K562 (cell line): ENCODE results near the gene ZC3H12C. TPM values are rescaled to one million over a fixed set of nuclear protein-coding genes. Genes with fewer than 3 reads are reported as not detected.
A peak's percentile ranks its signal among the peaks of the same experiment; 100 is the strongest.

ENCODE experiments used
- ATAC-seq: fragments of 200-7000 bp; cut with Tn5 transposase; 3 replicates; pipeline ENCODE4 v1.9.1; 2020; ENCODE audit warnings: moderate library complexity
- Bru-seq: library from RNA; stranded (reverse); fragments of 400-500 nt; gene quantifications from one replicate; lab custom pipeline; 2021; lab: Mats Ljungman, UMichigan
- BruChase-seq, 2 experiments: library from RNA; stranded (reverse); fragments of 400-500 nt; gene quantifications; one replicate each; lab custom pipeline; 2021; lab: Mats Ljungman, UMichigan
- BruUV-seq: library from RNA; stranded (reverse); fragments of 400-500 nt; replicated peaks from 2 replicates; lab custom pipeline; 2021; lab: Mats Ljungman, UMichigan
- CTCF ChIA-PET: fragments of 300-600 bp; formaldehyde crosslinking; extraction: SDS; loops from one replicate; lab custom pipeline; 2021; ENCODE audit warnings: low intra/inter-chr PET ratio; lab: Yijun Ruan, JAX
- POLR2A ChIA-PET: fragments of 300-600, 350-650 bp; sonication (Branson Sonifier 250); formaldehyde crosslinking; extraction: SDS; loops from one replicate; lab custom pipeline; 2021; ENCODE audit warnings: antibody characterized with exemption, inconsistent platforms; lab: Yijun Ruan, JAX
- DNase-seq, 4 experiments: peaks; one replicate each; pipeline versions ENCODE4 v3.0.0 to v3.0.0-alpha.2; 2011 to 2018; ENCODE audit warnings: low spot score in 3 of 4, mixed read lengths in 3 of 4; ENCODE audit errors: extremely low read depth in 1 of 4
- FAIRE-seq: peaks from 2 replicates; lab custom pipeline; 2011; peaks lifted over from hg19 to GRCh38; lab: Jason Lieb, UNC
- H2AFZ ChIP-seq: 2 replicates; pipeline ENCODE4 v1.6.0; 2011; ENCODE audit warnings: low read depth, low read length, control low read depth, inconsistent platforms
- H3K27ac ChIP-seq: fragments of 200-600 bp; 3 replicates; pipeline ENCODE4 v1.8.0; 2011; ENCODE audit warnings: low read depth, mild to moderate bottlenecking, control low read depth, inconsistent platforms, low read length, moderate library complexity, mixed read lengths; ENCODE audit errors: extremely low read depth
- H3K27me3 ChIP-seq, 2 experiments: fragments of 300-600 bp in 1 of 2; 2 replicates in 1 of 2; 3 replicates in 1 of 2; pipeline versions ENCODE4 v1.6.0 to v1.8.0; 2011; ENCODE audit warnings: inconsistent platforms in 2 of 2, low read length in 2 of 2, mild to moderate bottlenecking in 1 of 2, mixed read lengths in 1 of 2, moderate library complexity in 1 of 2; ENCODE audit not compliant: control insufficient read depth in 2 of 2, insufficient read depth in 2 of 2
- H3K36me3 ChIP-seq: fragments of 300-600 bp; 3 replicates; pipeline ENCODE4 v1.8.0; 2011; ENCODE audit warnings: mild to moderate bottlenecking, low read length, inconsistent platforms; ENCODE audit not compliant: control insufficient read depth, insufficient read depth
- H3K4me1 ChIP-seq, 2 experiments: fragments of 200-600 bp in 1 of 2; replicated peaks in 1 of 2; 2 replicates in 1 of 2; 3 replicates in 1 of 2; pipeline versions ENCODE4 v1.5.1 to v1.8.0; 2011; ENCODE audit warnings: inconsistent platforms in 2 of 2, low read length in 2 of 2, mild to moderate bottlenecking in 1 of 2, mixed read lengths in 1 of 2, moderate library complexity in 1 of 2; ENCODE audit not compliant: control insufficient read depth in 2 of 2, insufficient read depth in 2 of 2
- H3K4me2 ChIP-seq: 2 replicates; pipeline ENCODE4 v1.6.1; 2011; ENCODE audit warnings: low read length, control low read depth, inconsistent platforms, mixed read lengths; ENCODE audit not compliant: insufficient read depth
- H3K4me3 ChIP-seq: fragments of 200-600 bp; sonication (generic), shearing (Covaris generic); 2 replicates; pipeline ENCODE4 v1.5.1; 2016; ENCODE audit warnings: control low read depth, inconsistent platforms
- H3K79me2 ChIP-seq: fragments of 200-600 bp; 3 replicates; pipeline ENCODE4 v1.8.0; 2011; ENCODE audit warnings: low read length, inconsistent platforms; ENCODE audit not compliant: control insufficient read depth, insufficient read depth
- H3K9ac ChIP-seq, 2 experiments: 2 replicates each; pipeline versions ENCODE4 v1.6.0 to v1.6.1; 2011; ENCODE audit warnings: low read depth in 2 of 2, low read length in 2 of 2, control low read depth in 1 of 2, inconsistent platforms in 1 of 2, mild to moderate bottlenecking in 1 of 2, mixed read lengths in 1 of 2; ENCODE audit not compliant: insufficient read depth in 1 of 2
- H3K9me1 ChIP-seq: one replicate; pipeline ENCODE4 v1.6.0; 2011; ENCODE audit warnings: inconsistent platforms, mild to moderate bottlenecking, low read length, moderate library complexity; ENCODE audit not compliant: control insufficient read depth, insufficient read depth
- H3K9me3 ChIP-seq: replicated peaks from 2 replicates; pipeline ENCODE4 v1.5.1; 2011; ENCODE audit warnings: low read depth, low read length, inconsistent platforms; ENCODE audit not compliant: control insufficient read depth, insufficient read depth
- H4K20me1 ChIP-seq: replicated peaks from 2 replicates; pipeline ENCODE4 v1.6.1; 2011; ENCODE audit warnings: low read length, inconsistent platforms, mixed read lengths; ENCODE audit not compliant: control insufficient read depth, insufficient read depth
- ARID2 ChIP-seq: fragments of 450-650 bp; IDR thresholded peaks from 2 replicates; pipeline ENCODE4 v1.6.1; 2017; ENCODE audit warnings: antibody characterized with exemption, mild to moderate bottlenecking
- ATF7 ChIP-seq: fragments of 450-650 bp; IDR thresholded peaks from 2 replicates; pipeline ENCODE4 v1.7.1; 2014; ENCODE audit warnings: mild to moderate bottlenecking, moderate library complexity
- CCNT2 ChIP-seq: IDR thresholded peaks from 2 replicates; pipeline ENCODE4 v1.6.1; 2011; ENCODE audit warnings: borderline replicate concordance, low read depth, mild to moderate bottlenecking, moderate library complexity, mixed read lengths, low read length; ENCODE audit not compliant: insufficient read length; ENCODE audit errors: extremely low read depth
- ELF2 ChIP-seq: fragments of 250-450 bp; sonication (Bioruptor Pico); IDR thresholded peaks from 2 replicates; pipeline ENCODE4 v1.5.0; 2021; ENCODE audit warnings: mild to moderate bottlenecking
- HMGXB4 ChIP-seq: sonication (generic); formaldehyde crosslinking; IDR thresholded peaks from 2 replicates; pipeline ENCODE4 v1.8.1; 2023; ENCODE audit warnings: mild to moderate bottlenecking, missing genetic modification reagents
- KLF10 ChIP-seq: fragments of 250-450 bp; sonication (Bioruptor Pico); IDR thresholded peaks from 2 replicates; pipeline ENCODE4 v1.6.1; 2021; ENCODE audit warnings: matching md5 sums
- NFIX ChIP-seq: fragments of 250-450 bp; sonication (Bioruptor Pico); IDR thresholded peaks from 2 replicates; pipeline ENCODE4 v1.4.0; 2020; ENCODE audit warnings: low read depth, mild to moderate bottlenecking, moderate library complexity
- PHB2 ChIP-seq: fragments of 450-650 bp; IDR thresholded peaks from 2 replicates; pipeline ENCODE4 v1.6.1; 2017; ENCODE audit warnings: low read depth
- TBP ChIP-seq: optimal IDR thresholded peaks from 2 replicates; pipeline ENCODE3; 2011; ENCODE audit warnings: low read depth, low read length, improper control_type of control experiment
- ZBTB1 ChIP-seq: sonication (generic); formaldehyde crosslinking; IDR thresholded peaks from 2 replicates; pipeline ENCODE4 v1.8.1; 2023; ENCODE audit warnings: missing genetic modification reagents, low read depth, mild to moderate bottlenecking, borderline replicate concordance
- ZKSCAN1 ChIP-seq: fragments of 150-350 bp; IDR thresholded peaks from 2 replicates; pipeline ENCODE4 v1.6.1; 2016; ENCODE audit warnings: low read depth, low read length
- ZNF655 ChIP-seq: fragments of 250-450 bp; sonication (Bioruptor Pico); IDR thresholded peaks from 2 replicates; pipeline ENCODE4 v1.5.0; 2021
- WGBS: fragments of 100-300 bp; shearing (Covaris generic); methylation state at CpG from one replicate; pipeline ENCODE4 v1.1.6; 2016; ENCODE audit warnings: low coverage, mixed read lengths; ENCODE audit not compliant: insufficient coverage; ENCODE audit errors: missing lambda C conversion rate; 5-methylcytosine and 5-hydroxymethylcytosine counted together
- in situ Hi-C: fragments of 300-500 bp; cut with MboI; formaldehyde crosslinking; loops from 4 replicates; pipeline ENCODE4 v1.15.0; 2018; ENCODE audit warnings: inconsistent platforms, mixed read lengths
- intact Hi-C: fragments of 100-400 bp; cut with micrococcal nuclease; formaldehyde crosslinking; loops from 2 replicates; pipeline ENCODE4 v1.14.2; 2022
- long read RNA-seq, 3 experiments: library from polyadenylated mRNA in 2 of 3; library from RNA in 1 of 3; unstranded in 2 of 3; stranded (forward) in 1 of 3; transcript quantifications; one replicate each; pipeline ENCODE4 v2.0.0, GENCODE V29; 2019 to 2022
- polyA minus RNA-seq, 3 experiments: library from RNA; depleted of rRNA, polyadenylated mRNA; stranded (reverse); fragments of >200 nt; gene quantifications; 2 replicates each; pipeline ENCODE4 v1.2.3, GENCODE V29; 2011
- polyA plus RNA-seq, 8 experiments: library from polyadenylated mRNA; depleted of rRNA in 4 of 8; stranded (reverse) in 5 of 8; unstranded in 3 of 8; fragments of >200 nt; fragmentation: Nextera tagmentation in 2 of 8; fragmentation: Illumina TruSeq in 1 of 8; extraction: Ambion mirVana in 2 of 8; extraction: Trizol in 1 of 8; gene quantifications; 2 replicates each; pipeline versions ENCODE4 v1.2.1 to v1.2.3, GENCODE V29; 2011 to 2014; ENCODE audit warnings: inconsistent platforms in 1 of 8, missing spikeins in 1 of 8
- total RNA-seq, 7 experiments: library from RNA; depleted of rRNA in 6 of 7; stranded (reverse); fragments of >200 nt in 6 of 7; fragmentation: Illumina TruSeq in 2 of 7; extraction: Trizol in 2 of 7; gene quantifications; 2 replicates each; pipeline versions ENCODE4 v1.2.1 to v1.2.3, GENCODE V29; 2011 to 2021; ENCODE audit warnings: low replicate concordance in 1 of 7

Gene ZC3H12C
- total RNA-seq (2011; cell fraction: chromatin; rRNA removed; ENCODE audit: low replicate concordance), result 7.3 and 12.7 TPM in 2 replicates
- total RNA-seq (2011; cell fraction: nucleolus; rRNA removed), result 2.0 and 2.1 TPM in 2 replicates
- 3.4 and 7.3 TPM in 2 replicates for total RNA-seq (2011; cell fraction: nucleoplasm; rRNA removed)
- total RNA-seq (2014; rRNA removed) (1.8 and 2.0 TPM in 2 replicates), total RNA-seq (2014; rRNA removed; fragmentation: Illumina TruSeq; extraction: Trizol) (3.7 and 4.5 TPM in 2 replicates), total RNA-seq (2015; rRNA removed; fragmentation: Illumina TruSeq; extraction: Trizol) (3.9 and 5.0 TPM in 2 replicates), total RNA-seq (2021) (3.9 and 4.7 TPM in 2 replicates), polyA plus RNA-seq (2011; rRNA removed) (4.3 and 5.9 TPM in 2 replicates), polyA plus RNA-seq (2014; fragmentation: Illumina TruSeq; extraction: Trizol) (2.8 and 3.3 TPM in 2 replicates), polyA plus RNA-seq (2014; fragmentation: Nextera tagmentation; extraction: Ambion mirVana) (under 1 TPM; 0.56 to 0.69 TPM), polyA plus RNA-seq (2014; rRNA removed) (1.7 and 2.2 TPM in 2 replicates), polyA minus RNA-seq (2011; rRNA and poly(A)+ RNA removed) (10.5 and 13.5 TPM in 2 replicates), Bru-seq, nascent RNA (percentile 76 among the genes with signal in this experiment), BruChase-seq, experiment 1, labeled RNA remaining after a 2-hour chase (percentile 73 among the genes with signal in this experiment), BruChase-seq, experiment 2, labeled RNA remaining after a 6-hour chase (percentile 69 among the genes with signal in this experiment)
- polyA plus RNA-seq (2011; cell fraction: cytosol; rRNA removed), result 2.2 and 2.9 TPM in 2 replicates
- 7.3 and 12.4 TPM in 2 replicates for polyA plus RNA-seq (2011; cell fraction: nucleus; rRNA removed)
- polyA plus RNA-seq (2012), result 1.7 and 2.4 TPM in 2 replicates
- 2.6 and 3.7 TPM in 2 replicates for polyA minus RNA-seq (2011; cell fraction: cytosol; rRNA and poly(A)+ RNA removed)
- polyA minus RNA-seq (2011; cell fraction: nucleus; rRNA and poly(A)+ RNA removed), result 5.9 and 6.7 TPM in 2 replicates
- long read RNA-seq, experiment 1, partial matches to known transcripts, result 0 of 6 reads
- long read RNA-seq, experiment 1, other reads (novel, unspliced or antisense), result 6 of 6 reads
- long read RNA-seq, experiment 2, partial matches to known transcripts, result 0 of 1 reads
- long read RNA-seq, experiment 2, other reads (novel, unspliced or antisense), result 1 of 1 reads
- long read RNA-seq, experiment 3, result 0 reads

GRCh38 chr11:110092515-110093406, at the start of gene ZC3H12C:
TSS of gene ZC3H12C (plus strand) at chr11:110093392. CDS start at chr11:110093412, 20 bp downstream.
- FAIRE-seq (peak; percentile 60), DNase-seq (peak; percentile 79 to 83 (median 80)), ATAC-seq (peak; percentile 95)
- POLR2A ChIA-PET, result interaction anchor here (0.6 to 1.3 kb wide), 5 partner anchors 10 to 1464 kb away, joined by 3 read pairs; no protein-coding TSS in a partner anchor
- H3K79me2 ChIP-seq, result peaks cover 20% of the 10 kb centered on the region; the same call in 2 of the 3 replicates
- no peaks in the 10 kb centered on the region for H3K9me1 ChIP-seq
- in situ Hi-C loops (no loop called here), intact Hi-C loops (loop anchor here (2.0 to 10.0 kb wide), 3 partner anchors 24 to 342 kb away; no protein-coding TSS in a partner anchor)
- H3K4me3 ChIP-seq, result peak within 1 kb of the TSS; percentile 62
- no peaks in the 10 kb centered on the region for H3K9me3 ChIP-seq
- H3K27me3 ChIP-seq, result peaks cover 0 to 3% of the 10 kb centered on the region in 2 experiments; a peak in 2 of 5 replicates
- CTCF ChIA-PET, result interaction anchor here (1.0 to 1.1 kb wide), 2 partner anchors 153 to 240 kb away, joined by 3 to 4 read pairs; no protein-coding TSS in a partner anchor
- no peaks in the 10 kb centered on the region for H4K20me1 ChIP-seq
- peak within 1 kb of the TSS; percentile 81 for H3K4me2 ChIP-seq
- peaks cover 4 to 15% of the 10 kb centered on the region in 2 experiments; a peak in 4 of 5 replicates for H3K4me1 ChIP-seq
- no TSS peak for BruUV-seq
- peak within 1 kb of the TSS; percentile 93 for H2AFZ ChIP-seq
- peak within 1 kb of the TSS; percentile 68 to 92 for H3K9ac ChIP-seq
- no peaks in the 10 kb centered on the region for H3K36me3 ChIP-seq
- H3K27ac ChIP-seq, result peak within 1 kb of the TSS; percentile 69; the same call in 2 of the 3 replicates
- 2% methylated on average over 43 of the region's 110 CpGs for WGBS
- no peak for TF ChIP-seq ZBTB1 (CRISPR knock-in tag)
- no peak for TF ChIP-seq ZKSCAN1
- TF ChIP-seq CCNT2, result peak; percentile 59
- no peak for TF ChIP-seq ELF2
- no peak for TF ChIP-seq PHB2
- TF ChIP-seq NFIX, result no peak
- TF ChIP-seq KLF10 (CRISPR knock-in tag), result no peak
- no peak for TF ChIP-seq ZNF655 (CRISPR knock-in tag)
- TF ChIP-seq ATF7, result no peak
- no peak for TF ChIP-seq ARID2
- peak; percentile 9 for TF ChIP-seq TBP
- TF ChIP-seq HMGXB4 (CRISPR knock-in tag), result no peak
